A549 (cell line): ENCODE data around the gene IARS2.

Source experiments
- CBX2 ChIP-seq: fragments of 200-600 bp; sonication (generic); IDR thresholded peaks from 2 replicates; pipeline ENCODE4 v1.6.1; 2016; ENCODE audit warnings: low read depth, mild to moderate bottlenecking, borderline replicate concordance
- CEBPB ChIP-seq, 2 experiments: fragments of >200 bp in 1 of 2; sonication (Bioruptor Twin) in 1 of 2; formaldehyde crosslinking in 1 of 2; IDR thresholded peaks; 2 replicates each; pipeline ENCODE4 v1.6.1; 2012 to 2016
- CTCF ChIP-seq: fragments of >200 bp; sonication (Bioruptor Twin); formaldehyde crosslinking; IDR thresholded peaks from 3 replicates; pipeline ENCODE4 v1.5.1; 2016
- EHMT2 ChIP-seq: fragments of 200-600 bp; sonication (generic); IDR thresholded peaks from 2 replicates; pipeline ENCODE4 v1.6.1; 2016; ENCODE audit warnings: antibody characterized with exemption, low read depth, mild to moderate bottlenecking, moderate library complexity
- ELK1 ChIP-seq: fragments of 150-350 bp; IDR thresholded peaks from 2 replicates; pipeline ENCODE4 v1.6.1; 2014; ENCODE audit warnings: low read depth, mild to moderate bottlenecking, low read length
- JUN ChIP-seq, 2 experiments: fragments of >200 bp; sonication (Bioruptor Twin); formaldehyde crosslinking; IDR thresholded peaks; 2 replicates in 1 of 2; 3 replicates in 1 of 2; pipeline ENCODE4 v1.6.1; 2016 to 2017
- MAFK ChIP-seq: fragments of 450-650 bp; IDR thresholded peaks from 2 replicates; pipeline ENCODE4 v1.6.1; 2014; ENCODE audit not compliant: partially characterized antibody
- MYC ChIP-seq: IDR thresholded peaks from 2 replicates; pipeline ENCODE4 v1.6.1; 2012; ENCODE audit warnings: mild to moderate bottlenecking, inconsistent platforms, low read length, improper control_type of control experiment, borderline replicate concordance
- PBX3 ChIP-seq: IDR thresholded peaks from 2 replicates; pipeline ENCODE4 v1.6.1; 2012
- POLR2A ChIP-seq: IDR thresholded peaks from 2 replicates; pipeline ENCODE4 v1.6.1; 2012; ENCODE audit warnings: mild to moderate bottlenecking, low read length
- REST ChIP-seq: fragments of 200-600 bp; sonication (generic); IDR thresholded peaks from 2 replicates; pipeline ENCODE4 v1.6.1; 2016; ENCODE audit warnings: antibody characterized with exemption, mild to moderate bottlenecking, moderate library complexity
- TP53 ChIP-seq: fragments of 250-450 bp; sonication (Bioruptor Pico); IDR thresholded peaks from 2 replicates; pipeline ENCODE4 v1.5.0; 2021; ENCODE audit warnings: mild to moderate bottlenecking, moderate library complexity
- USF2 ChIP-seq: fragments of 450-650 bp; IDR thresholded peaks from 2 replicates; pipeline ENCODE4 v1.6.1; 2014; ENCODE audit warnings: antibody characterized with exemption
- ZSCAN20 ChIP-seq: fragments of 250-450 bp; sonication (Bioruptor Pico); IDR thresholded peaks from 2 replicates; pipeline ENCODE4 v1.8.0; 2022; ENCODE audit warnings: mild to moderate bottlenecking, moderate library complexity

GRCh38 chr1:220189750-220190347 is 95.9 kb downstream of the IARS2 start:
- TF ChIP-seq CBX2 (no peak), ELK1 (no peak), CTCF (peak; percentile 75), CEBPB (IDR thresholded peaks at IDR 0.05) (no peak), TP53 (CRISPR knock-in tag) (no peak), REST (no peak), EHMT2 (no peak), MAFK (no peak), PBX3 (no peak), ZSCAN20 (CRISPR knock-in tag) (no peak), POLR2A (no peak), JUN (IDR thresholded peaks at IDR 0.05) (no peak), MYC (no peak), USF2 (no peak)
